GM20000 (cell line): ENCODE results near the gene NFATC1.

Experiments
- DNase-seq: peaks from one replicate; pipeline ENCODE4 v3.0.0; 2012; ENCODE audit warnings: low spot score
- TF ChIP-seq, protein P1 (sequence below): IDR thresholded peaks from 2 replicates; pipeline ENCODE4 v1.5.1; 2012; ENCODE audit warnings: mild to moderate bottlenecking, control low read depth; ENCODE audit errors: extremely low read depth, missing control alignments

Gene NFATC1

DNA sequence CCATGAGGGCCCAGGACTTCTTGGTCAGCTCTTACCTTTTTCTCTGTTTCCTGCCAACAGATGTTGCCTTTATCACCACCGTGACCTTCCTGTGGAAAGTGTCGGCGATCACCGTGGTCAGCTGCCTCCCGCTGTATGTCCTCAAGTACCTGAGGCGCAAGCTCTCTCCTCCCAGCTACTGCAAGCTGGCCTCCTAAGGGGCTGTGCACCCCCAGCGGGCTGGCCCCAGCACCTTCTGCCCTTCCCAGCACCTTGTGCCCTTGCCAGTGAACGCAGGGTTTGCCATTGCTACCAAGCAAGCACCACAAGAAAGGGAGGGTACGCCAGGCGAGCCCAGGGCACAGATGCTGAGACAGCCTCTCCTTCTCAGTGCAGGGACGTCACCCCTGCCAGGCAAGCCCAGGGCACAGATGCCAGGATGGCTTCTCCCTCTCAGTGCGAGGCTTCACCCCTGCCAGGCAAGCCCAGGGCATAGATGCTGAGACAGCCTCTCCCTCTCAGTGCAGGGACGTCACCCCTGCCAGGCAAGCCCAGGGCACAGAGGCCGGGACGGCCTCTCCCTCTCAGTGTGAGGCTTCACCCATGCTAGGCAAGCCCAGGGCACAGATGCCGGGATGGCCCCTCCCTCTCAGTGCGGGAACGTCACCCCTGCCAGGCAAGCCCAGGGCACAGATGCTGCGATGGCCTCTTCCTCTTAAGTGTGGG, 18.4 kb upstream of the NFATC1 start:
- no peak for DNase-seq
- TF ChIP-seq, protein P1, sequence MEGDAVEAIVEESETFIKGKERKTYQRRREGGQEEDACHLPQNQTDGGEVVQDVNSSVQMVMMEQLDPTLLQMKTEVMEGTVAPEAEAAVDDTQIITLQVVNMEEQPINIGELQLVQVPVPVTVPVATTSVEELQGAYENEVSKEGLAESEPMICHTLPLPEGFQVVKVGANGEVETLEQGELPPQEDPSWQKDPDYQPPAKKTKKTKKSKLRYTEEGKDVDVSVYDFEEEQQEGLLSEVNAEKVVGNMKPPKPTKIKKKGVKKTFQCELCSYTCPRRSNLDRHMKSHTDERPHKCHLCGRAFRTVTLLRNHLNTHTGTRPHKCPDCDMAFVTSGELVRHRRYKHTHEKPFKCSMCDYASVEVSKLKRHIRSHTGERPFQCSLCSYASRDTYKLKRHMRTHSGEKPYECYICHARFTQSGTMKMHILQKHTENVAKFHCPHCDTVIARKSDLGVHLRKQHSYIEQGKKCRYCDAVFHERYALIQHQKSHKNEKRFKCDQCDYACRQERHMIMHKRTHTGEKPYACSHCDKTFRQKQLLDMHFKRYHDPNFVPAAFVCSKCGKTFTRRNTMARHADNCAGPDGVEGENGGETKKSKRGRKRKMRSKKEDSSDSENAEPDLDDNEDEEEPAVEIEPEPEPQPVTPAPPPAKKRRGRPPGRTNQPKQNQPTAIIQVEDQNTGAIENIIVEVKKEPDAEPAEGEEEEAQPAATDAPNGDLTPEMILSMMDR, result no peak

DNA sequence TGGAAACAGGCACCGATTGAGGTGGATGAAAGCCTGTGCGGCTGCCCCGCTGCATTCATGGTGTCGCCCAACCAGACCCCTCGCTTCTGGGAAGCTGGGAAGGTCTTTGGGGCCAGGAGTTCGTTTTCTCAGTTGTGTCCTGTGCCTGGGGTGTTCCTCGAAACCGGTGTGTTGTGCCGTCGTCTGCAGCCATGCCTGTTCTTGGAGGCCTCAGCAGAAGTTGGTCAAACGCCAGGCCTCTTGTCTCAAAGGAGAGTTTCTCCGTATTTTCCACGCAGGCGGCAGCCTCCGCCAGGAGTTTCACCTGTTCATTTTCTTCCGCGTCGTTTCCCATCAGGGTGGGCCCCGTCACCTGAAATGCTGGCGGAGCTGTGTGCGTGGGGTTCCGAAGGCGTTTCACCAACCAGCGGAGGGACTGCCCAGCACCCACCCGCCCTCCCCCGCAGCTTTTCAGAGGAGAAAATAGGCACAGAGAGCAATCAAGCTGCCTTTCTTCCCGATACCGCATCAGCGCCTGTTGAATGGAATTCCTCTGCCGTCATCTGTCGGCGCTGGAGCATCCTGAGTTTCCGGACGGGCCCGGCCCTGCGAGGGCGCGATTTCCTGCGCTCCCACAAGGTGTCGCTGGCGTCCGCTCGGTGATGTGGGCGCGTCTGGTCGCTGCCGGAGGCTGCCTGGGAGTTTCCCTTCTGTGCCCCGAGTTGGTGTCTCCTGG, 17.0 kb upstream of the NFATC1 start:
- DNase-seq, result peak; percentile 89
- TF ChIP-seq, protein P1, result peak; percentile 89

DNA sequence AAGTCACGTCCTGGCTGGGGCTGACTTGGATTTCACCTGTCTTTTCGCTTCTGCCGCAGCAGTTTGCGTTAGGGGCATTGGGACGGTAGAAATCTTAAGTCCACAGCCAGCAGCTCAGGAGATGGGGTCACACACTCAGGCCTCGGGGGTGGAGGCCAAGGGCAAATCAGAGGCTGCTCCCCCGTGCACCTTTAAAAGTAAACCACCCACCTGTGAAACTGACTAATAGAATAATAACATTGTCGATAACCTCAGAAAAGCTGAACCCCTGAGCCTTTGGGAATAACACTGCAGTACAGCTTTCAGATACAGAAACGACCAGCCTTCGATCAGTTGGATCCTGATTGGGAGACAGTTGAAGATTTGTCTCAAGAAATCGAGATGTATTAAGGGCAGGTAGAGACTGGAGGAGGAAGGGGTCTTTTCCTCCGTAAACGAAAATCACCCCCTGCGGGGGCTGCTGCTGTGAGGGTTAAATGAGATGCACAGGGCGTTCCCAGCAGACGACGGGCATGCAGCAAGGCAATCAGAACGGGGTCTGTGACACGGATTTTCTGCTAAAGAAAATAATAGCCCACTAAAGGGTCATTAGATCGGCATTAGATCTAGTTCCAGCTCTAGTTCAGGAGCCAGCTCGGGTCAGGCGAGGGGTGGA, 16.4 kb upstream of the NFATC1 start:
- TF ChIP-seq, protein P1, result no peak
- no peak for DNase-seq

DNA sequence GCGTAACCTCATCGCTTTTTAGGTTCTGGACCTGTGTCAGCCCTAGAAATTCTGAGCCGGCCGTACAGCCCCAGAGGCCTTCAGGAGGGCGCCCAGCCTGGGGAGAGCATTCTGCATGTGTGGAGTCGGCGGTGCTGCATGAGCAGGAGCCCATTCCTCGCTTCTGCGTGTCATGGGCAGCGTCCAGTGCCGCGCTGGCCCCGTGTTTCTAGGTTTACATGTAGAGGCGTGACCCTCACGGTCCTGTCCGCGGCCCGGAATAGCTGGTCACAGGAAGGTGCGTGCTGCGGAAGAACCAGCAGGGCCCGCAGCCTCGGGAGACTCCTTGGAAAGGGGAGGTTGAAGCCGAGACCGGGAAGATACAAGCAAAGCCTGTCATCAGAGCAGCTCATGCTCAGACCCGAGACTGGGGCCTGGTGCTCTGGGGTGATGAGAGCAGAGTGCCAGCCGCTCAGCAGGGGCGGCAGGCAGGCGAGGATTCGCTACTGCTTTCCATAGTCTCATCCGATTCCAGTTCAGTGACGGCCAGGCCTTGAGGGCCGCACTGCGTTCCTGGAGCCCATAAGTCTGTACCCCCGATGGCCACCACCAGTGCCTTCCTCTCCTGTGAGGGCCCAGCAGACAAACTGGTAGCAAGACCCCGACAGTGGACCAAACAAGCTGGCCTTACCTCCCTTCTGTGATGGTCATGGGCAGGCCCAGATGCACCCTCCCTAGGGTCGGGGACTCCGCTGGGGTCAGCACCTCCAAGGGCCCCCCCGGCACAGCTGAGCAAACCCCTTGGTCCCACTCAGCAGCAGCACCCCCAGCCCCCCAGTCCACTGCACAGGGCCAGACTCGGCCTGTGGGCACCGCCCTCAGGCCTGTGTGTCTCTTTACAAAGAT, 15.6 kb upstream of the NFATC1 start:
- no peak for DNase-seq
- TF ChIP-seq, protein P1, result no peak

DNA sequence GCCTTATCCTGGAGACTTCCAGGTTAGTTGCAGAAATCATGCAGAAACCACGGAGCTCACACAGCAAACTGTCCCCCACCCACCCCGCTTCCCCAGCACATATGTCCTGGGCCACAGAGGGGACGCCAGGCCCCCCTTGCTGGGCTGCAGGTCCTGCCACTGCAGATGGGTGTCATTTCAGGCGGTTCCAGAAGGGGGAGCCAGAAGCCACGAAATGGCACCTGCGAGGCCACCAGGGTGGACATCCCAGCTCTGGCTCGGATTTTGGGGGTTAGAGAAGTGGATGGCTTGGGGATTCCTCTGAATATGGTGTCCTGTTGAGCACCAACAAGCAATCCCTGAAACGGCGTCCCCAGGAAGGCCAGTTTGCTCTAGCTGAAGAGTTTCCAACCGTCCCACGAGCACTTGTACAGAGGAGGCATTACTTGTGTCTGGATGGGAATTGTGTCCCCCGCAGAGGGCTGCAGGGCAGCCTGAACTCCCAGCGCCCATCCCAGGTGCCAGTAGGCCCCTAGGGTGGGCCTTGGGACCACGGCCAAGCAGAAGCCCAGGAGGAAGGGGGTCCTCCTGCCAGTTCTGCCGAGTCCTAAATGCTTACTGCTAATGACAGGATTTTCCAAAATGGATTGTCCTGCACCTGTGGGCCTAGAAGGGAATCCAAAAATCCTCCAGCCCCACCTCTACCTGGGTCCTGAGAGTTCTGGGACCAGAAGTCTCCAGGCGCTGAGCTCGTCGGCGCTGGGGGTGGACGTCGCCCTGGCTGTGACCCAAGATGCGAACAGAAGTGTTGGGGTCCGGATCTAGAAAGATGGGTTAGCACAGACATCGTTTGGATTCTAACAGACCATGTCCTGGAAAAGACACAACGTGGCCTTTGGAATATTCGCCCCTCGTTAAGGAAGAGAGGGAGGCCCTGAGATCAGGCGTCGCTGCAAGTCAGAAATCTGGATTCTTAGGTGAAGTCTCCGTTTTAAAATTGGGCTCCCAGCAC, 14.6 kb upstream of the NFATC1 start:
- peak; percentile 89 for DNase-seq
- TF ChIP-seq, protein P1, result peak; percentile 85

DNA sequence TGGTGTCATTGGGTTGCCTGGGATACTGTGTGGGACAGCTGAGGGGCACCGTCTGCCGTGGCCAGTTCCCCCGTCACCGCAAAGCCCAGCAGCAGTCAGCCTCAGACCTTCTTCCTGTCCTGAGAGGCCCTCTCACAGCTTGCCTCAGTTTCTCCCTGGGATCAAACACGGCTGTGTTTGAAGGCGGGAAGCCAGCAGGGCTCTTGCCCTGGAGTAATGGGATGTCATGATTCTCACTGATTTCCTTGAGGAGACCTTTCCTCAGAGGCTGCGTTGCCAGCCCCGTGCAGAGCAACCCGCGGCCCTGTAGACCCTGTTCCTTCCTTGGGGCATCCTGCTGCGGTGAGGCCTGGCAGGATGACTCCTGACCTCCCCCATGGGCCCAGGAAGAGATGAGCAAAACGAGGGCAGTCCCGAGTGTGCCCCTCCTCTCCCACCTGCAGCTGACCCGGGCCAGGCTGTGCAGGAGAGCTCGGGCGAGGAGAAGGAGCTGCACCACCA, 13.9 kb upstream of the NFATC1 start:
- no peak for DNase-seq
- TF ChIP-seq, protein P1, result no peak
